Measurements from ENCODE around the gene DLST. TPM values are rescaled to one million over a fixed set of nuclear protein-coding genes. Genes with fewer than 3 reads are reported as not detected.

The DLST gene
- total RNA-seq, 2 experiments from 2014 or later = 110 to 113 TPM

- no peak for TF ChIP-seq CTCF (IDR thresholded peaks at IDR 0.05)
- ATAC-seq (no peak), DNase-seq (no peak)
- POLR2A ChIA-PET = interaction anchor here (1.2 kb wide), 1 partner anchor 67 kb away, joined by 3 read pairs; no protein-coding TSS in a partner anchor
- Mint-ChIP-seq H3K36me3 (ENCODE audit: low read depth) (no peaks in the 10 kb centered on the region), H3K27me3 (no peaks in the 10 kb centered on the region), H3K4me3 (no peak overlapping the region), H3K4me1 (ENCODE audit: low read depth) (peaks cover 25% of the 10 kb centered on the region), H3K27ac (no peak overlapping the region), H3K9me3 (no peaks in the 10 kb centered on the region)
- CTCF ChIA-PET = interaction anchor here (0.9 to 1.2 kb wide), 3 partner anchors 9 to 149 kb away, joined by 3 to 4 read pairs (median 3); no protein-coding TSS in a partner anchor
- intact Hi-C loops (cut with micrococcal nuclease) = no loop called here
Measured at GRCh38 chr14:74938531-74939495, 57.1 kb downstream of the DLST start.

- CTCF ChIA-PET = interaction anchor here (0.9 to 2.0 kb wide), 5 partner anchors 71 to 148 kb away, joined by 3 to 9 read pairs (median 4); no protein-coding TSS in a partner anchor
- H3K36me3 Mint-ChIP-seq (ENCODE audit: low read depth) = no peaks in the 10 kb centered on the region
- no peak for TF ChIP-seq CTCF (IDR thresholded peaks at IDR 0.05)
- H3K4me1 Mint-ChIP-seq (ENCODE audit: low read depth) = peaks cover 25% of the 10 kb centered on the region
- no peak for ATAC-seq
- intact Hi-C loops (cut with micrococcal nuclease) = no loop called here
- no peak for DNase-seq
- H3K27me3 Mint-ChIP-seq = no peaks in the 10 kb centered on the region
- no peaks in the 10 kb centered on the region for H3K9me3 Mint-ChIP-seq
- POLR2A ChIA-PET = interaction anchor here (1.5 to 2.1 kb wide), 3 partner anchors 12 to 186 kb away, joined by 4 read pairs; partner anchors contain the start of gene NEK9
- peak overlapping the region; percentile 67 for H3K4me3 Mint-ChIP-seq
- H3K27ac Mint-ChIP-seq = peak overlapping the region; percentile 88
Measured at GRCh38 chr14:74940956-74941565, 59.3 kb downstream of the DLST start.

GRCh38 chr14:74941676-74942097 lies 60.0 kb downstream of the DLST start:
- intact Hi-C loops (cut with micrococcal nuclease) = no loop called here
- ATAC-seq (peak; percentile 88), DNase-seq (peak; percentile 83)
- Mint-ChIP-seq H3K9me3 (no peaks in the 10 kb centered on the region), H3K27me3 (no peaks in the 10 kb centered on the region), H3K36me3 (ENCODE audit: low read depth) (no peaks in the 10 kb centered on the region), H3K4me3 (peak overlapping the region; percentile 67), H3K27ac (peak overlapping the region; percentile 88), H3K4me1 (ENCODE audit: low read depth) (peaks cover 27% of the 10 kb centered on the region)
- CTCF ChIA-PET = interaction anchor here (0.9 to 2.0 kb wide), 5 partner anchors 70 to 147 kb away, joined by 3 to 9 read pairs (median 4); no protein-coding TSS in a partner anchor
- no peak for TF ChIP-seq CTCF (IDR thresholded peaks at IDR 0.05)
- POLR2A ChIA-PET = interaction anchor here (1.5 to 2.1 kb wide), 3 partner anchors 11 to 185 kb away, joined by 4 read pairs; partner anchors contain the start of gene NEK9

GRCh38 chr14:74942181-74942580 lies 60.5 kb downstream of the DLST start:
- POLR2A ChIA-PET = interaction anchor here (1.5 to 2.1 kb wide), 3 partner anchors 11 to 184 kb away, joined by 4 read pairs; partner anchors contain the start of gene NEK9
- no peaks in the 10 kb centered on the region for H3K27me3 Mint-ChIP-seq
- DNase-seq (no peak), ATAC-seq (no peak)
- CTCF ChIA-PET = interaction anchor here (0.8 to 2.0 kb wide), 6 partner anchors 70 to 146 kb away, joined by 3 to 9 read pairs (median 4); no protein-coding TSS in a partner anchor
- H3K27ac Mint-ChIP-seq = peak overlapping the region; percentile 88
- peaks cover 22% of the 10 kb centered on the region for H3K4me1 Mint-ChIP-seq (ENCODE audit: low read depth)
- no peaks in the 10 kb centered on the region for H3K9me3 Mint-ChIP-seq
- intact Hi-C loops (cut with micrococcal nuclease) = no loop called here
- peak overlapping the region; percentile 67 for H3K4me3 Mint-ChIP-seq
- TF ChIP-seq CTCF (IDR thresholded peaks at IDR 0.05) = no peak
- no peaks in the 10 kb centered on the region for H3K36me3 Mint-ChIP-seq (ENCODE audit: low read depth)
